Nephron (organoid): ENCODE data around the gene LAMA4.

Source experiments
- H3K27ac Mint-ChIP-seq, 3 experiments: 2 replicates each; pipeline ENCODE4 v1.8.0; 2020; ENCODE audit warnings: mixed read lengths in 3 of 3, mild to moderate bottlenecking in 2 of 3, moderate library complexity in 1 of 3
- H3K27me3 Mint-ChIP-seq: 2 replicates; pipeline ENCODE4 v1.8.0; 2021; ENCODE audit warnings: low read depth, mild to moderate bottlenecking, moderate library complexity, mixed read lengths
- H3K36me3 Mint-ChIP-seq: 2 replicates; pipeline ENCODE4 v1.8.0; 2020; ENCODE audit warnings: low read depth, mixed read lengths
- H3K4me1 Mint-ChIP-seq: 2 replicates; pipeline ENCODE4 v1.8.0; 2020; ENCODE audit warnings: mixed read lengths
- H3K4me3 Mint-ChIP-seq, 3 experiments: 2 replicates each; pipeline ENCODE4 v1.8.0; 2020; ENCODE audit warnings: mild to moderate bottlenecking in 3 of 3, mixed read lengths in 3 of 3, moderate library complexity in 2 of 3
- H3K9me3 Mint-ChIP-seq: 2 replicates; pipeline ENCODE4 v1.8.0; 2020; ENCODE audit warnings: mixed read lengths
- TF ChIP-seq, protein P1 (sequence below), 3 experiments: fragments of 200-600 bp; sonication (generic); IDR thresholded peaks; one replicate each; pipeline ENCODE4 v1.5.0; 2021; ENCODE audit warnings: antibody characterized with exemption in 3 of 3; ENCODE audit not compliant: unreplicated experiment in 3 of 3

LAMA4 gene

DNA sequence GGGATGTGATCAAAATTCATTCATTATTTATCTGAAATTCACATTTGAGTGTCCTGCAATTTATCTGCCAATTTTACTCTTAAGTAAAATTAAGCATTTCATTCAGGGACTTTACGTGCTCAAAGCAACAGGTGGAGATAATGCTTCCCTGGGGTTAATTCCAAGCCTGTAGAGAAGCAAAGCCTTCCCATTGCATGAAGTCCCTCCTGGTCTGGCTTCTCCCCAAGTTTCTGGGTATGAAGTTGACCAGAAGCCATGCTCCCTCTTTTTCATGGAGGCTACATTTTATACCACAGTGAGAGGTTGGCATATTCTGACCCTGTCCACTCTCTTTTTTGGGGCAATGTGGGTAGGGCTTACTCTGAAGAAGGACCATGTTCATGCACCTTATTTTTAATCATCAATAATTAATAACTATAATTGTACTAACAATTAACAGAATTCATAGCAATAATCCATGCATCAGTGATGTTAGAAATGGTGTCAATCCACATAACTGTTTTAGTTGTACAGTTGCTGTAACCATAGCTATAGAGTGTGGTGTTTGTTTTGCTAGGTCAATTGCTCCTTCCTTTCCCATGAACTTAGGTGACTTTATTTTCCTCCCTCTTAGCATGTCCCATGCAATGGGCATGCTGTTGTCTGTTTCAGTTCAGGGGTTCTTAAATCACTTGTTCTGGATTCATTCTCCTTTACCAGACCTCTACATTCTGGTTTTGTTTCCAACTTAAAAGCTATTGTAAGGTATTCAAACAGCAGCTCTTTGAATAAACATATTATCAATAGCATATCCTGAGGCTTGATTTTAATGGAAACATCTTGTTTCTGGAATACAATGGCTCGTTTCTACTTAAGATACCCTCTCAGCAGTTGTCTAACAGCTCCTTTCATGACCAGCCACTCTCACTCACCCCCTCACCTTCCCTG, 1.5 kb downstream of the LAMA4 start:
- Mint-ChIP-seq H3K4me1 (peaks cover 61% of the 10 kb centered on the region), H3K9me3 (no peaks in the 10 kb centered on the region), H3K27me3 (no peaks in the 10 kb centered on the region), H3K4me3 (peak overlapping the region; percentile 92 to 94 (median 94)), H3K36me3 (peaks cover 23% of the 10 kb centered on the region), H3K27ac (peak overlapping the region; percentile 89 to 93 (median 92))
- TF ChIP-seq, protein P1, sequence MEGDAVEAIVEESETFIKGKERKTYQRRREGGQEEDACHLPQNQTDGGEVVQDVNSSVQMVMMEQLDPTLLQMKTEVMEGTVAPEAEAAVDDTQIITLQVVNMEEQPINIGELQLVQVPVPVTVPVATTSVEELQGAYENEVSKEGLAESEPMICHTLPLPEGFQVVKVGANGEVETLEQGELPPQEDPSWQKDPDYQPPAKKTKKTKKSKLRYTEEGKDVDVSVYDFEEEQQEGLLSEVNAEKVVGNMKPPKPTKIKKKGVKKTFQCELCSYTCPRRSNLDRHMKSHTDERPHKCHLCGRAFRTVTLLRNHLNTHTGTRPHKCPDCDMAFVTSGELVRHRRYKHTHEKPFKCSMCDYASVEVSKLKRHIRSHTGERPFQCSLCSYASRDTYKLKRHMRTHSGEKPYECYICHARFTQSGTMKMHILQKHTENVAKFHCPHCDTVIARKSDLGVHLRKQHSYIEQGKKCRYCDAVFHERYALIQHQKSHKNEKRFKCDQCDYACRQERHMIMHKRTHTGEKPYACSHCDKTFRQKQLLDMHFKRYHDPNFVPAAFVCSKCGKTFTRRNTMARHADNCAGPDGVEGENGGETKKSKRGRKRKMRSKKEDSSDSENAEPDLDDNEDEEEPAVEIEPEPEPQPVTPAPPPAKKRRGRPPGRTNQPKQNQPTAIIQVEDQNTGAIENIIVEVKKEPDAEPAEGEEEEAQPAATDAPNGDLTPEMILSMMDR (IDR thresholded peaks at IDR 0.05; ENCODE audit: unreplicated experiment in 3 of 3): no peak

DNA sequence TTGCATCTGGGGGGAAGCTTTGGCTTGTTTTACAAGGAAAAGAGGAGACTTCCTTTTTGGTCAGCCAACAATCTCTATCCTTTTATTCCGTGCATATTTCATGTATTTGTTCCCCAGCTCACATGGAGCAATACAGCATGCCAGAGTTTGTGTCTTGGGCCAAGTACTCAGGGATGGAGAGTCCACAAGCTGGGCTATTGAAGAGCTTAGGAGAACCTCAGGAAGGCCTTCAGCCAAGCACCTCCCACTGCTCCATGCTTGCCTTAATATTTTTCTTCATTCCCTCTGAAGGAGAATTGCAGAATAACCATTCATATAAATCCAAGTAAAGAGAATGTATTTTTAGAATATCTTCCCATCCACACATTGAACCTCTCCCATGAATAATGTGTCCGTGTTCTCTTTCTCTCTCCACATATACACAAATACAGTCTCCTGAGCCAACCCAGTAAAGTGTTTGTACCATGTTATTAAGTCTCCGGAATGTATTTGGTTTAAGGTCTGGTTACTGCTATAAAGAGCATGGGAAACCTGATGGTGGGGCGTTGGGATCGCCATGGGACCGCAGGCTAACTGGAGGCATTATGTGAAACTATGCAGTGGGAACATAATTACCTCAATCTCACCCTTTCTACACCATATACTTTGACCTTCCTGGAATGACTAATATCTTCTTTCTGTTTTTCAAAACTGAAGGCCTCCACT, 3.0 kb downstream of the LAMA4 start:
- TF ChIP-seq, protein P1 (IDR thresholded peaks at IDR 0.05; ENCODE audit: unreplicated experiment in 3 of 3): no peak
- Mint-ChIP-seq H3K27me3 (no peaks in the 10 kb centered on the region), H3K4me3 (peak overlapping the region; percentile 54 to 94 (median 74)), H3K36me3 (peaks cover 25% of the 10 kb centered on the region), H3K27ac (peak overlapping the region; percentile 36 to 93 (median 64)), H3K9me3 (no peaks in the 10 kb centered on the region), H3K4me1 (peaks cover 60% of the 10 kb centered on the region)

DNA sequence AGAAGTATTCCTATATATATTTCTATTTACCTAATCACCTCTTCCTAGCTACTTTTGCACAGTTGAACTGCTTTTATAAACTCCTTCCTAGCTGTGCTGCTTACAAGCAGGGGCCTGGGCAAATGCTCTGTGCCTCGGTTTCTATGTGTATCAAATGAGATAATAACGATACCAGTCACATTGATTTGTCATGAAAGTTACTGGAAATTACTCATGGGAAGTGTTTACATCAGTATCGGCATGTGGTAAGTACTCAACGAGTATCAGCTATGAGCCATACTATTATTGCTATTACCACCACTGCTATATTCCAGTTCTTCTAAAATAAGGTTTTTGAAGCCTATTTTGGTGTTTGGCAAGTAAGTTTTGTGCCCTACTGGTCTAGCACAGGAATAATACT, 4.9 kb downstream of the LAMA4 start:
- Mint-ChIP-seq H3K4me1 (peaks cover 70% of the 10 kb centered on the region), H3K9me3 (no peaks in the 10 kb centered on the region), H3K4me3 (no peak overlapping the region), H3K36me3 (peaks cover 29% of the 10 kb centered on the region), H3K27me3 (no peaks in the 10 kb centered on the region), H3K27ac (no peak overlapping the region)
- TF ChIP-seq, protein P1 (IDR thresholded peaks at IDR 0.05; ENCODE audit: unreplicated experiment in 3 of 3): no peak

DNA sequence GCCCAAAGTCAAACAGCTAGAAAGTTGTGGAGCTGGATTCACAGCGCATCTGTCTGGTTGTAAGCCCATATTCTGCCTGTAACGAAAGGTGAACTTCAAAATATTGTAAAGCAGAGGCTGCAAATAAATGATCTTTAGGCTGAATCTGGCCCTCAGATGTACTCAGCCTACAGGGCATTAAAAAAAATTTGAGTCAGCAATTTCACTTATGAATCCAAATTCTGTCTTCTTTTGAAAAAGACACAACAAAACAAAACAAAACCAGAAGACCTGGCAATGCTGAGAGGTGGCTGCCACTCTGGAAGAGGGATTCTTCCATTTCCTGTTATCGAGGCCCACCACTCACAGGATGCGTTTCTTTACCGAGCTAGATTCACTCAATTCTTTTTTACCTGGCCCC, 7.1 kb downstream of the LAMA4 start:
- TF ChIP-seq, protein P1 (IDR thresholded peaks at IDR 0.05; ENCODE audit: unreplicated experiment in 3 of 3): no peak
- Mint-ChIP-seq H3K9me3 (no peaks in the 10 kb centered on the region), H3K4me3 (no peak overlapping the region), H3K36me3 (peaks cover 36% of the 10 kb centered on the region), H3K27me3 (no peaks in the 10 kb centered on the region), H3K27ac (peak overlapping the region; percentile 15 to 97 (median 32)), H3K4me1 (peaks cover 72% of the 10 kb centered on the region)

DNA sequence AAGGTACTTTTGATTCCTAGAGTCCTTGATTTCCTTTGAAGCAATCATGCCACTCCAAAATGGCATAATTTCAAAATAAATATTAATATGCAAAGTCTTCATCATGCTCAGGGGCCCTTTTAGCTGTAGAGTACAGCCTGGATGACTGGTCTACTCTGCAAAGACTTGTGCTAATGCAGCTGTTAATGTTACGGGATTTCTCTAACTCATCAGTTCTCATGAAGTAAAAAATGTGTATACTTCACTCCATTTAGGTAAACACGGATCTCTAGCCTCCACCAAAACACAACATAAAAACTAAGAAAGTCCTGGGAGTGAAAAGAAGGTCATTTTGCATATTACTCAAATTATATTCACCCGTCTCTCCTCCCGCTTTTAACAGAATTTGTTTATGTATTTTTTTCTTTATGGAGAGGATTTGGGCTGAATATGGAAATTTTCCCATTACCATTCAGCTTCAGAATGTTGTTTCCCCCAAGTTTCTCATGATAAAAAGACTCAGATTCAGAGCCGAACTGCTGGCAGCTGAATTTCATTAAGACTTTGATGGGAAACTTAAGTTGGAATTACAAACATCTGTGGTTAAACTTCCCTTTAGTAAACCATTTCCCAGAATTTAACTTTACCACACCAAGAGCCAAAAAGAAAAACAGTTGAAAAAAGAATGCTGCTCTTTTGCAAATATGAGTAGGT, 8.7 kb downstream of the LAMA4 start:
- TF ChIP-seq, protein P1 (IDR thresholded peaks at IDR 0.05; ENCODE audit: unreplicated experiment in 3 of 3): no peak
- Mint-ChIP-seq H3K9me3 (no peaks in the 10 kb centered on the region), H3K27ac (peak overlapping the region; percentile 87 to 97 (median 95)), H3K36me3 (peaks cover 26% of the 10 kb centered on the region), H3K4me1 (peaks cover 72% of the 10 kb centered on the region), H3K4me3 (peak overlapping the region in 2 of 3 experiments; percentile 1 to 29), H3K27me3 (no peaks in the 10 kb centered on the region)
